K562 (cell line): Measurements from ENCODE around the gene LAMB1. TPM values are rescaled to one million over a fixed set of nuclear protein-coding genes. Genes with fewer than 3 reads are reported as not detected.

Experiments used
- ATAC-seq: fragments of 200-7000 bp; cut with Tn5 transposase; 3 replicates; pipeline ENCODE4 v1.9.1; 2020; ENCODE audit warnings: moderate library complexity
- BruUV-seq: library from RNA; stranded (reverse); fragments of 400-500 nt; replicated peaks from 2 replicates; lab custom pipeline; 2021; lab: Mats Ljungman, UMichigan
- CTCF ChIA-PET: fragments of 300-600 bp; formaldehyde crosslinking; extraction: SDS; loops from one replicate; lab custom pipeline; 2021; ENCODE audit warnings: low intra/inter-chr PET ratio; lab: Yijun Ruan, JAX
- POLR2A ChIA-PET: fragments of 300-600, 350-650 bp; sonication (Branson Sonifier 250); formaldehyde crosslinking; extraction: SDS; loops from one replicate; lab custom pipeline; 2021; ENCODE audit warnings: antibody characterized with exemption, inconsistent platforms; lab: Yijun Ruan, JAX
- DNase-seq, 4 experiments: peaks; one replicate each; pipeline versions ENCODE4 v3.0.0 to v3.0.0-alpha.2; 2011 to 2018; ENCODE audit warnings: low spot score in 3 of 4, mixed read lengths in 3 of 4; ENCODE audit errors: extremely low read depth in 1 of 4
- FAIRE-seq: peaks from 2 replicates; lab custom pipeline; 2011; peaks lifted over from hg19 to GRCh38; lab: Jason Lieb, UNC
- H2AFZ ChIP-seq: 2 replicates; pipeline ENCODE4 v1.6.0; 2011; ENCODE audit warnings: low read depth, low read length, control low read depth, inconsistent platforms
- H3K27ac ChIP-seq: fragments of 200-600 bp; 3 replicates; pipeline ENCODE4 v1.8.0; 2011; ENCODE audit warnings: low read depth, mild to moderate bottlenecking, control low read depth, inconsistent platforms, low read length, moderate library complexity, mixed read lengths; ENCODE audit errors: extremely low read depth
- H3K27me3 ChIP-seq, 2 experiments: fragments of 300-600 bp in 1 of 2; 2 replicates in 1 of 2; 3 replicates in 1 of 2; pipeline versions ENCODE4 v1.6.0 to v1.8.0; 2011; ENCODE audit warnings: inconsistent platforms in 2 of 2, low read length in 2 of 2, mild to moderate bottlenecking in 1 of 2, mixed read lengths in 1 of 2, moderate library complexity in 1 of 2; ENCODE audit not compliant: control insufficient read depth in 2 of 2, insufficient read depth in 2 of 2
- H3K36me3 ChIP-seq: fragments of 300-600 bp; 3 replicates; pipeline ENCODE4 v1.8.0; 2011; ENCODE audit warnings: mild to moderate bottlenecking, low read length, inconsistent platforms; ENCODE audit not compliant: control insufficient read depth, insufficient read depth
- H3K4me1 ChIP-seq, 2 experiments: fragments of 200-600 bp in 1 of 2; replicated peaks in 1 of 2; 2 replicates in 1 of 2; 3 replicates in 1 of 2; pipeline versions ENCODE4 v1.5.1 to v1.8.0; 2011; ENCODE audit warnings: inconsistent platforms in 2 of 2, low read length in 2 of 2, mild to moderate bottlenecking in 1 of 2, mixed read lengths in 1 of 2, moderate library complexity in 1 of 2; ENCODE audit not compliant: control insufficient read depth in 2 of 2, insufficient read depth in 2 of 2
- H3K4me2 ChIP-seq: 2 replicates; pipeline ENCODE4 v1.6.1; 2011; ENCODE audit warnings: low read length, control low read depth, inconsistent platforms, mixed read lengths; ENCODE audit not compliant: insufficient read depth
- H3K4me3 ChIP-seq: fragments of 200-600 bp; sonication (generic), shearing (Covaris generic); 2 replicates; pipeline ENCODE4 v1.5.1; 2016; ENCODE audit warnings: control low read depth, inconsistent platforms
- H3K79me2 ChIP-seq: fragments of 200-600 bp; 3 replicates; pipeline ENCODE4 v1.8.0; 2011; ENCODE audit warnings: low read length, inconsistent platforms; ENCODE audit not compliant: control insufficient read depth, insufficient read depth
- H3K9ac ChIP-seq, 2 experiments: 2 replicates each; pipeline versions ENCODE4 v1.6.0 to v1.6.1; 2011; ENCODE audit warnings: low read depth in 2 of 2, low read length in 2 of 2, control low read depth in 1 of 2, inconsistent platforms in 1 of 2, mild to moderate bottlenecking in 1 of 2, mixed read lengths in 1 of 2; ENCODE audit not compliant: insufficient read depth in 1 of 2
- H3K9me1 ChIP-seq: one replicate; pipeline ENCODE4 v1.6.0; 2011; ENCODE audit warnings: inconsistent platforms, mild to moderate bottlenecking, low read length, moderate library complexity; ENCODE audit not compliant: control insufficient read depth, insufficient read depth
- H3K9me3 ChIP-seq: replicated peaks from 2 replicates; pipeline ENCODE4 v1.5.1; 2011; ENCODE audit warnings: low read depth, low read length, inconsistent platforms; ENCODE audit not compliant: control insufficient read depth, insufficient read depth
- H4K20me1 ChIP-seq: replicated peaks from 2 replicates; pipeline ENCODE4 v1.6.1; 2011; ENCODE audit warnings: low read length, inconsistent platforms, mixed read lengths; ENCODE audit not compliant: control insufficient read depth, insufficient read depth
- CHD4 ChIP-seq: fragments of 200-600 bp; sonication (generic); IDR thresholded peaks from 3 replicates; pipeline ENCODE4 v1.6.1; 2012; ENCODE audit warnings: low read depth, mild to moderate bottlenecking, mixed read lengths, low read length, inconsistent platforms; ENCODE audit not compliant: insufficient read depth, insufficient replicate concordance, poor library complexity, severe bottlenecking
- DACH1 ChIP-seq: fragments of 450-650 bp; IDR thresholded peaks from 2 replicates; pipeline ENCODE4 v1.6.1; 2018; ENCODE audit not compliant: partially characterized antibody
- HDAC2 ChIP-seq: fragments of 450-650 bp; IDR thresholded peaks from 2 replicates; pipeline ENCODE4 v1.6.1; 2016; ENCODE audit warnings: mild to moderate bottlenecking
- IFI16 ChIP-seq: fragments of 250-450 bp; sonication (Bioruptor Pico); IDR thresholded peaks from 2 replicates; pipeline ENCODE4 v2.1.2; 2022; ENCODE audit warnings: mild to moderate bottlenecking, inconsistent platforms
- JUN ChIP-seq, 2 experiments: sonication (generic) in 1 of 2; formaldehyde crosslinking in 1 of 2; IDR thresholded peaks; 2 replicates each; pipeline versions ENCODE4 v1.6.1 to v1.8.0; 2012 to 2022; ENCODE audit warnings: borderline replicate concordance in 2 of 2, mild to moderate bottlenecking in 2 of 2, improper control_type of control experiment in 1 of 2, low read depth in 1 of 2, low read length in 1 of 2, missing genetic modification reagents in 1 of 2
- KLF13 ChIP-seq: fragments of 450-650 bp; IDR thresholded peaks from 2 replicates; pipeline ENCODE4 v1.6.1; 2016; ENCODE audit warnings: missing genetic modification characterization, low read depth, mild to moderate bottlenecking, missing compliant biosample characterization, moderate library complexity, borderline replicate concordance
- KLF16 ChIP-seq: IDR thresholded peaks from 2 replicates; pipeline ENCODE4 v1.6.1; 2016; ENCODE audit warnings: antibody characterized with exemption
- LEF1 ChIP-seq: fragments of 450-650 bp; IDR thresholded peaks from 2 replicates; pipeline ENCODE4 v1.6.1; 2016; ENCODE audit warnings: mild to moderate bottlenecking
- MTA3 ChIP-seq: fragments of 450-650 bp; formaldehyde crosslinking; IDR thresholded peaks from 2 replicates; pipeline ENCODE4 v1.6.1; 2017; ENCODE audit warnings: mild to moderate bottlenecking, borderline replicate concordance
- PURB ChIP-seq: sonication (generic); formaldehyde crosslinking; IDR thresholded peaks from 2 replicates; pipeline ENCODE4 v1.9.0; 2021; ENCODE audit warnings: low read depth, mild to moderate bottlenecking, missing genetic modification reagents
- REST ChIP-seq, 2 experiments: fragments of 450-650 bp; formaldehyde crosslinking in 1 of 2; IDR thresholded peaks; 2 replicates each; pipeline versions ENCODE4 v1.4.0 to v1.6.1; 2014 to 2020; ENCODE audit warnings: mild to moderate bottlenecking in 2 of 2, borderline replicate concordance in 1 of 2, low read depth in 1 of 2
- TAL1 ChIP-seq: fragments of 450-650 bp; IDR thresholded peaks from 2 replicates; pipeline ENCODE4 v1.6.1; 2016; ENCODE audit warnings: mild to moderate bottlenecking
- TSC22D4 ChIP-seq: fragments of 450-650 bp; IDR thresholded peaks from 2 replicates; pipeline ENCODE4 v1.6.1; 2016; ENCODE audit warnings: missing genetic modification characterization, missing biosample characterization, control low read depth
- ZNF316 ChIP-seq: fragments of 450-650 bp; IDR thresholded peaks from 2 replicates; pipeline ENCODE4 v1.6.1; 2016
- WGBS: fragments of 100-300 bp; shearing (Covaris generic); methylation state at CpG from one replicate; pipeline ENCODE4 v1.1.6; 2016; ENCODE audit warnings: low coverage, mixed read lengths; ENCODE audit not compliant: insufficient coverage; ENCODE audit errors: missing lambda C conversion rate; 5-methylcytosine and 5-hydroxymethylcytosine counted together
- in situ Hi-C: fragments of 300-500 bp; cut with MboI; formaldehyde crosslinking; loops from 4 replicates; pipeline ENCODE4 v1.15.0; 2018; ENCODE audit warnings: inconsistent platforms, mixed read lengths
- intact Hi-C: fragments of 100-400 bp; cut with micrococcal nuclease; formaldehyde crosslinking; loops from 2 replicates; pipeline ENCODE4 v1.14.2; 2022
- polyA plus RNA-seq, 8 experiments: library from polyadenylated mRNA; depleted of rRNA in 4 of 8; stranded (reverse) in 5 of 8; unstranded in 3 of 8; fragments of >200 nt; fragmentation: Nextera tagmentation in 2 of 8; fragmentation: Illumina TruSeq in 1 of 8; extraction: Ambion mirVana in 2 of 8; extraction: Trizol in 1 of 8; gene quantifications; 2 replicates each; pipeline versions ENCODE4 v1.2.1 to v1.2.3, GENCODE V29; 2011 to 2014; ENCODE audit warnings: inconsistent platforms in 1 of 8, missing spikeins in 1 of 8
- total RNA-seq, 7 experiments: library from RNA; depleted of rRNA in 6 of 7; stranded (reverse); fragments of >200 nt in 6 of 7; fragmentation: Illumina TruSeq in 2 of 7; extraction: Trizol in 2 of 7; gene quantifications; 2 replicates each; pipeline versions ENCODE4 v1.2.1 to v1.2.3, GENCODE V29; 2011 to 2021; ENCODE audit warnings: low replicate concordance in 1 of 7

LAMB1 gene
- total and polyA plus RNA-seq, 9 of the 15 experiments (the other 6 are each of a cell fraction or from before 2014, with no cell fraction given), result 6.0 to 17.7 (median 12.3) TPM

- peaks cover 6 to 12% of the 10 kb centered on the region in 2 experiments; a peak in 4 of 5 replicates for H3K4me1 ChIP-seq
- DNase-seq (peak; percentile 41 to 62 (median 53)), FAIRE-seq (no peak), ATAC-seq (peak; percentile 74)
- peak overlapping the region; percentile 12; the same call in 1 of the 2 replicates for H3K4me2 ChIP-seq
- no peaks in the 10 kb centered on the region for H3K9me3 ChIP-seq
- no peaks in the 10 kb centered on the region for H3K27me3 ChIP-seq
- BruUV-seq, result no TSS peak
- ChIA-PET CTCF (no interaction called here), POLR2A (interaction anchor here (1.0 to 2.4 kb wide), 5 partner anchors 8 to 25 kb away, joined by 3 to 6 read pairs (median 4); no protein-coding TSS in a partner anchor)
- in situ Hi-C loops, result no loop called here
- no peaks in the 10 kb centered on the region for H4K20me1 ChIP-seq
- H3K4me3 ChIP-seq, result no peak overlapping the region
- WGBS, result 8% methylated on average over 3 of the region's 3 CpGs
- intact Hi-C loops, result loop anchor here (5.0 kb wide), 1 partner anchor 60 kb away; no protein-coding TSS in a partner anchor
- H3K9ac ChIP-seq, result peak overlapping the region in 1 of 2 experiments; percentile 14; a peak in 1 of 4 replicates
- no peaks in the 10 kb centered on the region for H3K9me1 ChIP-seq
- H3K36me3 ChIP-seq, result no peaks in the 10 kb centered on the region
- no peaks in the 10 kb centered on the region for H3K79me2 ChIP-seq
- H2AFZ ChIP-seq, result peak overlapping the region; percentile 65
- H3K27ac ChIP-seq, result no peak overlapping the region
- TF ChIP-seq DACH1, result peak; percentile 31
- peak; percentile 54 for TF ChIP-seq HDAC2
- no peak; the same call in 1 of the 2 replicates for TF ChIP-seq REST (IDR thresholded peaks at IDR 0.05; ENCODE audit: borderline replicate concordance)
- TF ChIP-seq REST (CRISPR knock-in tag; IDR thresholded peaks at IDR 0.05; ENCODE audit: low read depth), result no peak
- no peak for TF ChIP-seq TSC22D4 (tag)
- no peak for TF ChIP-seq JUN (IDR thresholded peaks at IDR 0.05; ENCODE audit: borderline replicate concordance, low read depth, low read length)
- no peak for TF ChIP-seq JUN (CRISPR knock-in tag; IDR thresholded peaks at IDR 0.05; ENCODE audit: borderline replicate concordance)
- peak; percentile 85 for TF ChIP-seq TAL1
- no peak for TF ChIP-seq CHD4
- peak; percentile 17; the same call in 1 of the 2 replicates for TF ChIP-seq ZNF316
- 0 out of 2 replicates have a peak, but pooled peaks have one; percentile 32 for TF ChIP-seq MTA3
- TF ChIP-seq IFI16 (CRISPR knock-in tag), result no peak
- no peak for TF ChIP-seq PURB (CRISPR knock-in tag)
- TF ChIP-seq LEF1, result peak; percentile 34; the same call in 1 of the 2 replicates
- no peak for TF ChIP-seq KLF16
- TF ChIP-seq KLF13, result no peak
Measured at GRCh38 chr7:108037140-108037539, 34.2 kb upstream of the LAMB1 start.
